Activated CD8-positive, alpha-beta T cell treated with anti-CD3 and anti-CD28 coated beads for 36 hours (primary cell): ENCODE data around the gene DRG2. TPM values are rescaled to one million over a fixed set of nuclear protein-coding genes. Genes with fewer than 3 reads are reported as not detected.

Experiments
- ATAC-seq: fragments of 200-7000 bp; cut with Tn5 transposase; one replicate; pipeline ENCODE4 v1.10.0; 2021; ENCODE audit warnings: mild to moderate bottlenecking, moderate library complexity
- CTCF ChIA-PET: fragments of 350-600 bp; sonication (Branson Sonifier 250); formaldehyde crosslinking; loops from one replicate; lab custom pipeline; 2021; ENCODE audit warnings: antibody characterized with exemption; lab: Charles Lee
- POLR2A ChIA-PET: fragments of 350-600 bp; sonication (Branson Sonifier 250); formaldehyde crosslinking; loops from one replicate; lab custom pipeline; 2021; ENCODE audit warnings: antibody characterized with exemption; lab: Charles Lee
- DNase-seq: peaks from one replicate; pipeline ENCODE4 v3.0.0-alpha.2; 2020
- H3K27ac Mint-ChIP-seq: one replicate; pipeline ENCODE4 v1.8.0; 2021; ENCODE audit warnings: mild to moderate bottlenecking, mixed read lengths
- H3K27me3 Mint-ChIP-seq: one replicate; pipeline ENCODE4 v1.8.0; 2021; ENCODE audit warnings: mixed read lengths
- H3K36me3 Mint-ChIP-seq: one replicate; pipeline ENCODE4 v1.8.0; 2021; ENCODE audit warnings: low read depth, mixed read lengths
- H3K4me1 Mint-ChIP-seq: one replicate; pipeline ENCODE4 v1.8.0; 2021; ENCODE audit warnings: low read depth, mixed read lengths
- H3K4me3 Mint-ChIP-seq: one replicate; pipeline ENCODE4 v1.8.0; 2021; ENCODE audit warnings: mild to moderate bottlenecking, moderate library complexity, mixed read lengths
- H3K9me3 Mint-ChIP-seq: one replicate; pipeline ENCODE4 v1.8.0; 2021; ENCODE audit warnings: mixed read lengths
- intact Hi-C: fragments of 100-400 bp; cut with micrococcal nuclease; formaldehyde crosslinking; loops from one replicate; pipeline ENCODE4 v1.10.0; 2022
- total RNA-seq, 2 experiments: library from RNA; stranded (reverse); gene quantifications; one replicate each; pipeline ENCODE4 v1.2.3, GENCODE V29; 2021
- TF ChIP-seq, protein P1 (sequence below): fragments of 200-600 bp; IDR thresholded peaks from one replicate; pipeline ENCODE4 v1.8.0; 2022; ENCODE audit warnings: antibody characterized with exemption, mild to moderate bottlenecking

DRG2 gene
- total RNA-seq, 2 experiments from 2014 or later = 45.0 to 45.1 TPM

DNA sequence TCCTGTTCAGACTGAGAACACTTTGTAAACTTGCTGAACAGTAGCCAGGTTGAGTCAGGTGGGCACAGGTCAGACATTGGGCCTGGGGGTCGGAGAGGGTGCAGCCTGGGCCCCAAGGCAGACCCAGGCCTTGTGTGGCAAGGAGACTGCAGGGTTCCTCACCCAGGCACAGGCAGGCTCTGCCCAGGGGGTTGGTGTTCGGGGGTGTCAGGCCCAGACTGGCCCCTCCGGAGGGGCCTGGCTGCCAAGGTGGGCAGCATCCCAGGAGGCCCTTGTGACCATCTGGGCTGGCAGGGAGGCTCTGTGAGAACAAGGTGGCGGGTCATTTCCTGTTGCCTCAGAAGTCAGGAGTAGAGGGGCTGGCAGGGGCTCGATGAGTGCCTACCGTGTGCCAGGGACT, 20.2 kb downstream of the DRG2 start:
- Mint-ChIP-seq H3K27ac (no peak overlapping the region), H3K9me3 (no peaks in the 10 kb centered on the region), H3K4me1 (no peaks in the 10 kb centered on the region), H3K27me3 (no peaks in the 10 kb centered on the region), H3K4me3 (no peak overlapping the region), H3K36me3 (peaks cover 3% of the 10 kb centered on the region)
- POLR2A ChIA-PET = no interaction called here
- intact Hi-C loops = no loop called here
- ATAC-seq (no peak), DNase-seq (no peak)
- TF ChIP-seq, protein P1, sequence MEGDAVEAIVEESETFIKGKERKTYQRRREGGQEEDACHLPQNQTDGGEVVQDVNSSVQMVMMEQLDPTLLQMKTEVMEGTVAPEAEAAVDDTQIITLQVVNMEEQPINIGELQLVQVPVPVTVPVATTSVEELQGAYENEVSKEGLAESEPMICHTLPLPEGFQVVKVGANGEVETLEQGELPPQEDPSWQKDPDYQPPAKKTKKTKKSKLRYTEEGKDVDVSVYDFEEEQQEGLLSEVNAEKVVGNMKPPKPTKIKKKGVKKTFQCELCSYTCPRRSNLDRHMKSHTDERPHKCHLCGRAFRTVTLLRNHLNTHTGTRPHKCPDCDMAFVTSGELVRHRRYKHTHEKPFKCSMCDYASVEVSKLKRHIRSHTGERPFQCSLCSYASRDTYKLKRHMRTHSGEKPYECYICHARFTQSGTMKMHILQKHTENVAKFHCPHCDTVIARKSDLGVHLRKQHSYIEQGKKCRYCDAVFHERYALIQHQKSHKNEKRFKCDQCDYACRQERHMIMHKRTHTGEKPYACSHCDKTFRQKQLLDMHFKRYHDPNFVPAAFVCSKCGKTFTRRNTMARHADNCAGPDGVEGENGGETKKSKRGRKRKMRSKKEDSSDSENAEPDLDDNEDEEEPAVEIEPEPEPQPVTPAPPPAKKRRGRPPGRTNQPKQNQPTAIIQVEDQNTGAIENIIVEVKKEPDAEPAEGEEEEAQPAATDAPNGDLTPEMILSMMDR = no peak
- CTCF ChIA-PET = no interaction called here

DNA sequence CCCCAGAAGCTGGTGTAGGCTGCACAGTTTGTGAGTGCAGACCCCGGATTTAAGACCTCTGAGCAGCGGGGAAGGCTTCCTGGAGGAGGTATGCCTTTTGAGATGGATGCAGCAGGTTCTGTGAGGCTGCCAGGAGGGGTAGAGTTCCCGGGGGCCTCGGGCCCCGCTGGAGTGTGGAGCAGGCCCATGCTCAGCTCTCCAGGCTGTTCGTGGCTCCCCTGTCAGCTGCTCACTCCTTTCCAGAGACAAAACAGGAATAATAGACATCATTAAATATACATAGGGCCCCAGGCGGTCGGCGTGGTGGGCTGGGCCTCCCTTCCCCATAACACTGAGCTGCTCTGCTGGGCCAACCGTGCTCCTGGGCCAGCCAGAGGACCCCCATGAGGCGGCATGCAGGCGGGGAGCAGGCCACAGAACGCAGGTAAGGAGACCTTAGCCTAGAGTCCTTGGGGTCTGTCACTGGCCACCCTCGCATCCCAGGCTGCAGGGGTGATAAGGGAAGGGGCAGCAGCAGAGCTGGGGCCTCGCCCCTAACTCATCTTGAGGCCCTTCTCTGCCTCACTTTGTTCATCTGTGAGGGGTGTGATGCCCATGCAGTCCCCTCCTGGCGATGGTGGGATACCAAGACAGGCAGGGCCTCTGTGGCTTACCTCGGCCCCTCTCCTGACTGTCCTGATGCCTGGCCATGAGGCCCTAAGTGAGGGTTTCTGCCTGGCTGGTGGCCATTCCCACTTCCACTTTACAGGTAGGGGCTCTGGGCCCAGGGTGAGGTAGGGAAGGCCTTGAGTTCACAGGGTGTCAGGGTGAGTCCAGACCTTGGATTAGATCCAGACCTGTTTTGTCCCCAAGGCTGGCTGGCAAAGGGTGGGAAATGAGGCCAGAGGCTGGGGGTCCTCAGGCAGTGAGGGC, 20.9 kb downstream of the DRG2 start, which contains the start of gene MYO15A:
MYO15A (plus strand) TSS at position 356 of the 912 bp plus-strand sequence. CDS start 10,045 bp downstream, outside the sequence.
- Mint-ChIP-seq H3K27ac (no peak within 1 kb of the TSS), H3K4me1 (no peaks in the 10 kb centered on the region), H3K27me3 (no peaks in the 10 kb centered on the region), H3K36me3 (peaks cover 3% of the 10 kb centered on the region), H3K4me3 (no peak within 1 kb of the TSS), H3K9me3 (no peaks in the 10 kb centered on the region)
- ATAC-seq (no peak), DNase-seq (no peak)
- ChIA-PET CTCF (interaction anchor here (0.7 kb wide), 1 partner anchor 32 kb away, joined by 3 read pairs; no protein-coding TSS in a partner anchor), POLR2A (interaction anchor here (1.2 to 1.3 kb wide), 2 partner anchors 8 to 20 kb away, joined by 3 to 4 read pairs; partner anchors contain the start of gene DRG2)
- TF ChIP-seq, protein P1 = no peak
- intact Hi-C loops = no loop called here

DNA sequence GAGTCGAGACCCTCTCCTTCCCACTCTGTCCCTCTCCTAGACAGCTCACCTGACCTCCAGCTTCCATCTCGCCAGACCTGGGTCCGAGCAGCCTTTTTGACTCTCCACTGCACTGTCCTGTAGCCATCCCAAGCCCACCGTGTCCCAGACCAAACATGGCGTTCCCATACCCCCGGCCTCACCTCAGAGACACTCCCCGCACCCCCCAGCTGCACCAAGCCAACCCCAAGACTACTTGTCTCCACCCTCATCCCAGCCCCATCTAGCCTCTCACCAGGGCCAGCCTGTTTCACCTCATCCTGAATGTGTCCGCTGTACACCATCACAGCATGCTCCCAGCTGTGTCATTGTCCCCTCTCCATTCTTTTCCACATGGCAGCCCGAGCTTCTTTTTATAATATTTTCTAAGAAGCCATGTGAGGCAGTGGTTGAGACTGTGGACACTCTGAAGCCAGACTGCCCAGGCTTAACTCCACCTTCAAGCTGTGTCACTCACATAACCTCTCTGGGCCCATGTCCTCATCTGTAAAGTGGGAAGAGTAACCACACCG, 22.3 kb downstream of the DRG2 start:
- Mint-ChIP-seq H3K4me1 (no peaks in the 10 kb centered on the region), H3K4me3 (no peak overlapping the region), H3K27ac (no peak overlapping the region), H3K9me3 (no peaks in the 10 kb centered on the region), H3K27me3 (no peaks in the 10 kb centered on the region), H3K36me3 (peaks cover 3% of the 10 kb centered on the region)
- DNase-seq = no peak
- CTCF ChIA-PET = no interaction called here
- intact Hi-C loops = no loop called here
- POLR2A ChIA-PET = interaction anchor here (1.2 to 1.3 kb wide), 2 partner anchors 10 to 22 kb away, joined by 3 to 4 read pairs; partner anchors contain the start of gene DRG2
- ATAC-seq = no peak
- TF ChIP-seq, protein P1 = no peak

DNA sequence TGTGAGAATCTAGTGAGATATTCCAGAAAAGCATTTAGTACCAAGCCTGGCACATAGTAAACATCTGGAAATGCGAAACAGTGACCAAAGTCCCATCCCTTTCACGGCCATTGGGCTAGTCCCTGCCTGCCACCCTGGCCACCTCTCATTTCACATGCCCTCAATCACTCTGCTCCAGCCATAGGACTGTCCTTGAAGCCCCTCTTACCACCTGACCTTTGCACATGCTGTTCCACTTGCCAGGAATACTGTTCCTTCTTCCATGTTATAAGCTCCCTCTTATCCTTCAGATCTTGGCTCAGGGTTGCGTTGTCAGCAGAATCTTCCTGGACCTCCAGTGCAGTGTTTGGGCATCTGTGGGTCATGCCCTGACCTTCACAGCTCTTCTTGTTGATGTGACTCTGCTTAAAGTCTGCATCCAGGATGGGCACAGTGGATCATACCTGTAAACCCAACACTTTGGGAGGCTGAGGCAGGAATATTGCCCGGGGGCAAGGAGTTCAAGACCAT, 22.9 kb downstream of the DRG2 start:
- ChIA-PET CTCF (no interaction called here), POLR2A (no interaction called here)
- Mint-ChIP-seq H3K4me1 (no peaks in the 10 kb centered on the region), H3K4me3 (no peak overlapping the region), H3K36me3 (peaks cover 3% of the 10 kb centered on the region), H3K9me3 (no peaks in the 10 kb centered on the region), H3K27me3 (no peaks in the 10 kb centered on the region), H3K27ac (no peak overlapping the region)
- no peak for DNase-seq
- no peak for ATAC-seq
- intact Hi-C loops = no loop called here
- TF ChIP-seq, protein P1 = no peak
